Psoas muscle (tissue), 8 donors: ENCODE results near the gene PAX3. TPM values are rescaled to one million over a fixed set of nuclear protein-coding genes. Genes with fewer than 3 reads are reported as not detected.

Experiments used
- ATAC-seq, 4 donors: fragments of 200-7000 bp; cut with Tn5 transposase; one replicate each; pipeline ENCODE4 v1.9.1; 2020; ENCODE audit warnings: moderate library complexity in 3 of 4, mild to moderate bottlenecking in 2 of 4
- DNase-seq, 2 donors: peaks; one replicate each; pipeline ENCODE4 v3.0.0-alpha.2; 2020
- H3K27ac ChIP-seq: fragments of 200-600 bp; one replicate; pipeline ENCODE4 v1.8.0; 2022
- H3K27me3 ChIP-seq, 3 donors: fragments of 200-600 bp in 1 of 3; one replicate each; pipeline versions ENCODE4 v1.6.1 to v1.8.0; 2013 to 2022; ENCODE audit warnings: low read length in 2 of 3, mild to moderate bottlenecking in 2 of 3, moderate library complexity in 1 of 3; ENCODE audit not compliant: insufficient read depth in 3 of 3
- H3K36me3 ChIP-seq, 2 donors: fragments of 200-600 bp in 1 of 2; one replicate each; pipeline versions ENCODE4 v1.6.1 to v1.8.0; 2013 to 2022; ENCODE audit warnings: low read depth in 1 of 2, mild to moderate bottlenecking in 1 of 2, moderate library complexity in 1 of 2; ENCODE audit not compliant: insufficient read depth in 1 of 2
- H3K4me1 ChIP-seq: fragments of 200-600 bp; one replicate; pipeline ENCODE4 v1.8.0; 2022
- H3K4me3 ChIP-seq: fragments of 200-600 bp; one replicate; pipeline ENCODE4 v1.8.0; 2022; ENCODE audit warnings: mild to moderate bottlenecking
- H3K9me3 ChIP-seq: fragments of 200-600 bp; one replicate; pipeline ENCODE4 v1.8.0; 2022
- WGBS, 3 donors: extraction: QIAGEN DNeasy Blood & Tissue Kit; methylation state at CpG; one replicate each; pipeline versions ENCODE4 v1.1.6 to v1.1.7; 2013; 5-methylcytosine and 5-hydroxymethylcytosine counted together
- intact Hi-C, 2 donors: fragments of 100-400 bp; cut with DNase I; formaldehyde crosslinking; loops; one replicate each; pipeline versions ENCODE4 v1.11.0 to v1.14.2; 2022
- polyA plus RNA-seq, 3 donors: library from polyadenylated mRNA; stranded (reverse); fragments of 200-250 nt; gene quantifications; one replicate each; pipeline ENCODE4 v1.2.3, GENCODE V29; 2013
- total RNA-seq, 4 donors: library from RNA; stranded (reverse); fragmentation: NEBNext Ultra II Directional in 2 of 4; extraction: Animal tissue kit (Norgen Biotek cat#: 25700) in 2 of 4; gene quantifications; one replicate each; pipeline versions ENCODE4 v1.2.1 to v1.2.4, GENCODE V29; 2021 to 2023
- TF ChIP-seq, protein P1 (sequence below): fragments of 200-600 bp; IDR thresholded peaks from one replicate; pipeline ENCODE4 v1.8.0; 2022; ENCODE audit warnings: antibody characterized with exemption
- donor health status: healthy with polysubstance abuse.
- donor health status: DM: no; HTN: no; CAD: no; lungs with moderate emphysema.
- donor health status: Bipolar disorder and iron deficiency.
- donor health status: healthy.
- donor health status: DM: yes; HTN: yes; CAD: no.
- donor health status: DM: no; HTN: no; CAD: no.
- donor health status: DM: no; HTN: no; CAD: no.
- donor health status: DM: yes; HTN: yes; CAD: no.

PAX3 gene
- total and polyA plus RNA-seq, 7 donors = 0.26 to 20.5 (median 6.9) TPM

DNA sequence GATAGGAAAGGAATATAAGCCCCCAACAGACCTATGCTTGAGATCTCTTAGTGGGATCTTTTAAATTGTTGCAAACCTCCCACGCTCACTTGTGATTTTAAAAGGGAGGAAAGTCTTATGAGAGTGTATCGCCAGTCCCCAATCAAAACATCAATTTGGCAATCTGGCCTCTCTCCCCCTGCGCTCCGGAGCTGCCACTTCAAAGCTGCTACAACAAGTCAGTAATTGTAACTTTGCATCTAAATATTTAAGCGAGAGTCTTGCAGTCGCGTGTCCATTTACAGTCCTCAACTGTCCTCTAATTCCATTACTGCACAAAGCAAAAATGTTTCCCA is 8.4 kb downstream of the PAX3 start:
- H3K9me3 ChIP-seq = no peaks in the 10 kb centered on the region
- TF ChIP-seq, protein P1, sequence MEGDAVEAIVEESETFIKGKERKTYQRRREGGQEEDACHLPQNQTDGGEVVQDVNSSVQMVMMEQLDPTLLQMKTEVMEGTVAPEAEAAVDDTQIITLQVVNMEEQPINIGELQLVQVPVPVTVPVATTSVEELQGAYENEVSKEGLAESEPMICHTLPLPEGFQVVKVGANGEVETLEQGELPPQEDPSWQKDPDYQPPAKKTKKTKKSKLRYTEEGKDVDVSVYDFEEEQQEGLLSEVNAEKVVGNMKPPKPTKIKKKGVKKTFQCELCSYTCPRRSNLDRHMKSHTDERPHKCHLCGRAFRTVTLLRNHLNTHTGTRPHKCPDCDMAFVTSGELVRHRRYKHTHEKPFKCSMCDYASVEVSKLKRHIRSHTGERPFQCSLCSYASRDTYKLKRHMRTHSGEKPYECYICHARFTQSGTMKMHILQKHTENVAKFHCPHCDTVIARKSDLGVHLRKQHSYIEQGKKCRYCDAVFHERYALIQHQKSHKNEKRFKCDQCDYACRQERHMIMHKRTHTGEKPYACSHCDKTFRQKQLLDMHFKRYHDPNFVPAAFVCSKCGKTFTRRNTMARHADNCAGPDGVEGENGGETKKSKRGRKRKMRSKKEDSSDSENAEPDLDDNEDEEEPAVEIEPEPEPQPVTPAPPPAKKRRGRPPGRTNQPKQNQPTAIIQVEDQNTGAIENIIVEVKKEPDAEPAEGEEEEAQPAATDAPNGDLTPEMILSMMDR = no peak
- ATAC-seq = no peak
- H3K36me3 ChIP-seq = peaks cover 0 to 22% of the 10 kb centered on the region in 2 donors
- intact Hi-C loops = loop anchor here in 1 of 2 donors (5.0 kb wide), 1 partner anchor 233 kb away; no protein-coding TSS in a partner anchor
- no peak for DNase-seq
- peaks cover 0 to 48% (median 20%) of the 10 kb centered on the region in 3 donors for H3K27me3 ChIP-seq
- H3K4me3 ChIP-seq = peak overlapping the region; percentile 58
- 20 to 38% (median 35%) methylated on average over 7 of the region's 7 CpGs for WGBS, 3 donors
- H3K4me1 ChIP-seq = peaks cover 9% of the 10 kb centered on the region
- H3K27ac ChIP-seq = no peak overlapping the region

DNA sequence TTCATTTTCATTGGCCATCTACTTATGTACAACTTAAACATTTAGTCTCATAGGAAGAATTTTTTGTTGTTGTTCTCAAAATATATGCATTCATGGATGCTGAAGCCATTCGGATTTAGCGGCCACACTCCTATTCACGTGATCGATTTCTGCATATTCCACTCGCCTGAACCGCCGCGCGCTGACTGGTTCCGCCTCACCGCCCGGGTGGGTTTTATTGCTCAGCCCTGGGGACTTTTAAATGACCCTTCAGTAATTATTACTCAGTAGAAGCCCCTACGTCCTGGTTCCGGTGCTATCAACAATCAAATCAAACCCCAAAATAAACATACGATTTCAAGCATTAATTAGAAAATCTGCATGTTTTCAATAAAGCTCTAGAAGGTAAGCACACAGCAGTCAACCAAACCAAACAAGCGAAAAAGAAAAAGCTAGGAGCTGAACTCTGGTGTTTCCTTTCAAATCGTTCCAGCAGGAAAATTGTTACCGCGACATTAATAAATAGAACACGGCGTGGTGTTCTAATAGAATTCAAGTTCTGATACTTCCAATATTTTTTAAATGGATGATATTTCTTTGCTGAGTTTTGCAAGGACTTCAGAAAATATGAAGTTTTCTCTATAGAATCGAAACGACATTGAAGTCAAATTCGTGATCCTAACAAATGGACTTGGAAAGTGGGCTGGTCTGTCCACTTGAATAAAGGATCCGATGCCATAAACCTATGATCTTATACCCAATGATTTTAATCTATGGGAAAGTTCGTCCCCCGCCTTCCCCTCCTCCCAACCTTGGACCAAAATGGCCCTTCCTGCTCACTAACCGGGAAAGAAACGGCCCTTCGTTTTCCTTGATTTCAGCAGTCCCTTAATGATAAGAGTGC is 9.3 kb downstream of the PAX3 start:
- ATAC-seq = no peak
- peaks cover 0 to 16% of the 10 kb centered on the region in 2 donors for H3K36me3 ChIP-seq
- no peak overlapping the region for H3K4me3 ChIP-seq
- intact Hi-C loops = loop anchor here in 1 of 2 donors (5.0 kb wide), 1 partner anchor 232 kb away; no protein-coding TSS in a partner anchor
- TF ChIP-seq, protein P1 = no peak
- WGBS, 3 donors = 46 to 58% (median 52%) methylated on average over 30 of the region's 30 CpGs
- peaks cover 0 to 48% (median 15%) of the 10 kb centered on the region in 3 donors for H3K27me3 ChIP-seq
- H3K9me3 ChIP-seq = no peaks in the 10 kb centered on the region
- no peak for DNase-seq
- no peak overlapping the region for H3K27ac ChIP-seq
- peaks cover 9% of the 10 kb centered on the region for H3K4me1 ChIP-seq

DNA sequence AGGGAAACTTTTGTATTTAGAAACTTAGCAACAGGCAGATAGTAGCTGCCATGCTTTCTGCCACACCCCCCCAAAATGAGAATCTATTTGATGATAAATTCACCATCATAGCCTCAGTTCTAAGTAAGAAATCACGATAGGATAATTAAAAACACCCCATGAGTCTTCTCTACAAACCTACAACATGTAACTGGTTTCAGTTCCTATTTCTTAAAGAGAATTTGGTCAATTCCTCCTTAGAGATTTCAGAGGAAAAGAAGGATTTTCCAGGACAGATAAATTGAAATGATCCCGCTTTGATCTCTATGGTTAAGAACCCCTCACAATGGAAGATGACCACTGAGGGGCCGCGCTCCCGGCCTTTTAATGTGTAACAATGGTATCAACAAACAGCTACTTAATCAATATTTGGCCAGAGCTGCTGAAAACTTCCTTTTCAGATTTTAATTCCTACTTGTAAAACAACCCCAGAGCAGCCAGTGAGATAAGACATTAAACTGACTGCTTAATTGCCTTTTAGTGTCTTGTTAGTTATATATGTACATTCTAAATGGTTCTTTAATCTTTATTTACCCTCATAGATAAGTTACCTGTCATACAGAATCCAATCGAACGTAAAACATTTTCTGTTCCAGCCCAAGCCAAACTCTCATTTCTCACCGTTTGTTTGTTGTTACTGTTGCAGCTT is 10.1 kb downstream of the PAX3 start:
- intact Hi-C loops = no loop called here
- 59 to 68% (median 63%) methylated on average over 8 of the region's 8 CpGs for WGBS, 3 donors
- H3K27me3 ChIP-seq = peaks cover 0 to 42% (median 8%) of the 10 kb centered on the region in 3 donors

DNA sequence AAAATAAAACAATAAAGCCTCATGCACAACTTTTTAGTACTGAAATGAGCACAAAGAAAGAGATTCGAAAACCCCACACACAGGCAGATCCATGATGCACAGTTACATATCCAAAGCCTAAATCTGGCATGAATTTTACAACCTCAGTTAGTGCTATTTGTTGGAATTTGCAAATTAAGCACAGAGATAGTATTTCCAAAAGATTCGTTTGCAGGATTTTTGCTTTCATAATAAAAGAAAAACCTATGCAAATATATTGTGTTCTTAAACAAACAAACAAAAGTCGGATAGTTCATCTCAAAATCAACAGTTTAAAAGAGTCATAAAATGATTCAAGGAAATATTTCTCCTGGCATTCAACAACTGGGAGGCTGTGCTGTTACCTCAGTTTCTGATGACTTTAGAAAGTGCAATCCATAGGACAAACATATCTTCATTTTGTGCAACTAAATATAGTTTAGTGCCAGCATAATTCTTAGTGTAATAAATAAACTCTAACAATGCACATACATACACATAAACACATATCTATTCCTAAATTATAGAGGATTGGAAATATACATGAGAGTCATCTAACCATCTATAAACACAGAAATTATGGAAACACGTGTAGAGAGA is 10.8 kb downstream of the PAX3 start:
- intact Hi-C loops = no loop called here
- H3K27ac ChIP-seq = no peak overlapping the region
- H3K4me3 ChIP-seq = no peak overlapping the region
- ATAC-seq (no peak), DNase-seq (no peak)
- H3K36me3 ChIP-seq = peaks cover 0 to 10% of the 10 kb centered on the region in 2 donors
- peaks cover 15% of the 10 kb centered on the region for H3K4me1 ChIP-seq
- TF ChIP-seq, protein P1 = no peak
- peaks cover 0 to 39% (median 8%) of the 10 kb centered on the region in 3 donors for H3K27me3 ChIP-seq
- WGBS, 3 donors = 59 to 62% (median 62%) methylated on average over 4 of the region's 4 CpGs
- no peaks in the 10 kb centered on the region for H3K9me3 ChIP-seq

More for the DNA sequence above, 10.1 kb downstream of the PAX3 start:
- TF ChIP-seq, protein P1 = no peak
- Histone ChIP-seq H3K36me3 (peaks cover 0 to 16% of the 10 kb centered on the region in 2 donors), H3K4me1 (peaks cover 14% of the 10 kb centered on the region), H3K27ac (no peak overlapping the region), H3K4me3 (no peak overlapping the region), H3K9me3 (no peaks in the 10 kb centered on the region)
- no peak for DNase-seq
- ATAC-seq = no peak
